Measurements from ENCODE around the gene C1orf167. TPM values are rescaled to one million over a fixed set of nuclear protein-coding genes. Genes with fewer than 3 reads are reported as not detected.
A peak's percentile ranks its signal among the peaks of the same experiment; 100 is the strongest.

The C1orf167 gene
- total RNA-seq, 1 experiment from 2014 or later = 0.39 TPM

DNA sequence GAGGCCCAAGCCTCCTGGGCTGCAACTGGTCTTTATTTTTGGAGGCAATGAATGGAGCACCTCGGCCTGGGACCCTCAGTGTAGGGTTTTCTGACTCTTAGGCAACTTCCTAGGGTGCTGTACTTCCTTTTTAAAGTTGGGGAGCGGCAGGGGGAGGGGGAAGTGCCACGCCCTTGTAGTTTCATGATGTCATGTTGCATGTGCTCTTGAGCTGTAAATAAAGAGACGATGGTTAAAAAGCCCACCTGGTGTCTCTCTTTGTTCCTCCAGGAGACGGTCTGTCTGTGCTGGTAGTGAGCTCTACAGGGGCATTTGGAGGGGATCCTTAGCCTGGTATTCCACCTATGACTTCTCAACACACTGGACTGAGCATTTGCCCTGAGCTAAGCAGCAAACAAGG is 36.4 kb upstream of the C1orf167 start:
- no peaks in the 10 kb centered on the region for H4K20me1 ChIP-seq (ENCODE audit: control insufficient read depth, insufficient read depth, insufficient read length)
- Mint-ChIP-seq H3K27ac (peak overlapping the region in 2 of 3 experiments; percentile 89 to 93; a peak in 5 of 7 replicates), H3K27me3 (ENCODE audit: low read depth) (no peaks in the 10 kb centered on the region; the same call in none of the 2 replicates), H3K9me3 (no peaks in the 10 kb centered on the region; a peak in 1 of 5 replicates), H3K4me3 (no peak overlapping the region), H3K36me3 (ENCODE audit: insufficient read depth in 1 of 3, low read depth in 3 of 3) (peaks cover 0 to 4% (median 0%) of the 10 kb centered on the region in 3 experiments; a peak in 1 of 7 replicates), H3K4me1 (peaks cover 36 to 41% of the 10 kb centered on the region in 2 experiments)
- WGBS (ENCODE audit: extremely low coverage, insufficient read length, low lambda C conversion rate) = no CpG with 5 or more reads among the region's 5 CpGs
- H2AFZ ChIP-seq (ENCODE audit: low read length) = no peak overlapping the region
- H3K14ac ChIP-seq (ENCODE audit: insufficient read depth, low read length) = peak overlapping the region; percentile 68; the same call in 1 of the 2 replicates
- no peak overlapping the region for H2BK15ac ChIP-seq (ENCODE audit: low read depth, low read length)
- DNase-seq = no peak
- H3K23me2 ChIP-seq (ENCODE audit: insufficient read length, low read depth, low read length, poor library complexity, severe bottlenecking) = no peaks in the 10 kb centered on the region
- H3K9ac ChIP-seq (ENCODE audit: extremely low read depth, insufficient read length, low read length) = no peak overlapping the region
- TF ChIP-seq, protein P1, sequence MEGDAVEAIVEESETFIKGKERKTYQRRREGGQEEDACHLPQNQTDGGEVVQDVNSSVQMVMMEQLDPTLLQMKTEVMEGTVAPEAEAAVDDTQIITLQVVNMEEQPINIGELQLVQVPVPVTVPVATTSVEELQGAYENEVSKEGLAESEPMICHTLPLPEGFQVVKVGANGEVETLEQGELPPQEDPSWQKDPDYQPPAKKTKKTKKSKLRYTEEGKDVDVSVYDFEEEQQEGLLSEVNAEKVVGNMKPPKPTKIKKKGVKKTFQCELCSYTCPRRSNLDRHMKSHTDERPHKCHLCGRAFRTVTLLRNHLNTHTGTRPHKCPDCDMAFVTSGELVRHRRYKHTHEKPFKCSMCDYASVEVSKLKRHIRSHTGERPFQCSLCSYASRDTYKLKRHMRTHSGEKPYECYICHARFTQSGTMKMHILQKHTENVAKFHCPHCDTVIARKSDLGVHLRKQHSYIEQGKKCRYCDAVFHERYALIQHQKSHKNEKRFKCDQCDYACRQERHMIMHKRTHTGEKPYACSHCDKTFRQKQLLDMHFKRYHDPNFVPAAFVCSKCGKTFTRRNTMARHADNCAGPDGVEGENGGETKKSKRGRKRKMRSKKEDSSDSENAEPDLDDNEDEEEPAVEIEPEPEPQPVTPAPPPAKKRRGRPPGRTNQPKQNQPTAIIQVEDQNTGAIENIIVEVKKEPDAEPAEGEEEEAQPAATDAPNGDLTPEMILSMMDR (conservative IDR thresholded peaks at IDR 0.05) = no peak
- H3K23ac ChIP-seq (ENCODE audit: insufficient read length, low read depth, low read length) = no peak overlapping the region
- no peak overlapping the region for H3K56ac ChIP-seq (ENCODE audit: insufficient read length, low read depth, low read length)
- H3K4me2 ChIP-seq (ENCODE audit: insufficient read depth, insufficient read length, low read length) = no peak overlapping the region
- H4K5ac ChIP-seq (ENCODE audit: insufficient read length, low read depth, low read length) = no peak overlapping the region
- no peak overlapping the region for H3K18ac ChIP-seq (ENCODE audit: insufficient read length, low read depth, low read length)
- no peak overlapping the region for H2BK20ac ChIP-seq (ENCODE audit: low read depth, low read length, poor library complexity, severe bottlenecking)
- no peak overlapping the region for H2BK12ac ChIP-seq (ENCODE audit: insufficient read length, low read depth, low read length)
- no peaks in the 10 kb centered on the region for H3K9me3 ChIP-seq (ENCODE audit: control insufficient read depth, low read depth, low read length)
- H2AK5ac ChIP-seq (ENCODE audit: insufficient read length, low read length) = no peak overlapping the region
- H3K27ac ChIP-seq (ENCODE audit: insufficient read length, low read depth, low read length) = no peak overlapping the region
- no peak overlapping the region for H3T11ph ChIP-seq (ENCODE audit: low read length)
- H4K91ac ChIP-seq (ENCODE audit: insufficient read length, low read depth, low read length) = no peak overlapping the region
- peaks cover 8% of the 10 kb centered on the region for H3K4me1 ChIP-seq (ENCODE audit: insufficient read depth, low read length)
- no peak overlapping the region for H2BK120ac ChIP-seq (ENCODE audit: low read depth, low read length, poor library complexity, severe bottlenecking)
- no peaks in the 10 kb centered on the region for H3K79me2 ChIP-seq (ENCODE audit: insufficient read depth, low read length)
- no peaks in the 10 kb centered on the region for H3K27me3 ChIP-seq (ENCODE audit: insufficient read depth, low read length)
- no peak overlapping the region for H4K8ac ChIP-seq (replicated peaks; ENCODE audit: insufficient read length, low read depth, low read length)
- H3K4ac ChIP-seq (ENCODE audit: low read depth, low read length) = no peak overlapping the region
- no peak overlapping the region for H2BK5ac ChIP-seq (ENCODE audit: insufficient read length, low read length)
- H3K79me1 ChIP-seq (ENCODE audit: insufficient read depth, low read depth, low read length, poor library complexity, severe bottlenecking) = no peaks in the 10 kb centered on the region
